Ishikawa (cell line): ENCODE data around the gene ZNF385D.

Experiments
- CEBPB ChIP-seq: IDR thresholded peaks from 2 replicates; pipeline ENCODE4 v1.6.1; 2012
- CREB1 ChIP-seq: IDR thresholded peaks from 2 replicates; pipeline ENCODE4 v1.6.1; 2012; ENCODE audit warnings: low read depth
- EGR1 ChIP-seq: IDR thresholded peaks from 2 replicates; pipeline ENCODE4 v1.6.1; 2012
- EP300 ChIP-seq: IDR thresholded peaks from 2 replicates; pipeline ENCODE4 v1.6.1; 2012; ENCODE audit warnings: borderline replicate concordance
- FOXM1 ChIP-seq: IDR thresholded peaks from 2 replicates; pipeline ENCODE4 v1.6.1; 2012; ENCODE audit warnings: low read depth, borderline replicate concordance
- NFIC ChIP-seq: IDR thresholded peaks from 2 replicates; pipeline ENCODE4 v1.6.1; 2012
- RAD21 ChIP-seq: IDR thresholded peaks from 2 replicates; pipeline ENCODE4 v1.6.1; 2012; ENCODE audit warnings: low read depth
- TAF1 ChIP-seq: IDR thresholded peaks from 2 replicates; pipeline ENCODE4 v1.6.1; 2012; ENCODE audit warnings: low read depth, mild to moderate bottlenecking
- TEAD4 ChIP-seq: IDR thresholded peaks from 2 replicates; pipeline ENCODE4 v1.6.1; 2012
- YY1 ChIP-seq: IDR thresholded peaks from 2 replicates; pipeline ENCODE4 v1.6.1; 2012; ENCODE audit warnings: low read depth
- ZBTB7A ChIP-seq: IDR thresholded peaks from 2 replicates; pipeline ENCODE4 v1.6.1; 2012; ENCODE audit warnings: low read depth
- TF ChIP-seq, protein P1 (sequence below): IDR thresholded peaks from 2 replicates; pipeline ENCODE4 v1.6.1; 2012
- TF ChIP-seq, protein P2 (sequence below): IDR thresholded peaks from 2 replicates; pipeline ENCODE4 v1.6.1; 2012
- TF ChIP-seq, protein P3 (sequence below): IDR thresholded peaks from 2 replicates; pipeline ENCODE4 v1.6.1; 2012; ENCODE audit warnings: low read depth, mild to moderate bottlenecking

DNA sequence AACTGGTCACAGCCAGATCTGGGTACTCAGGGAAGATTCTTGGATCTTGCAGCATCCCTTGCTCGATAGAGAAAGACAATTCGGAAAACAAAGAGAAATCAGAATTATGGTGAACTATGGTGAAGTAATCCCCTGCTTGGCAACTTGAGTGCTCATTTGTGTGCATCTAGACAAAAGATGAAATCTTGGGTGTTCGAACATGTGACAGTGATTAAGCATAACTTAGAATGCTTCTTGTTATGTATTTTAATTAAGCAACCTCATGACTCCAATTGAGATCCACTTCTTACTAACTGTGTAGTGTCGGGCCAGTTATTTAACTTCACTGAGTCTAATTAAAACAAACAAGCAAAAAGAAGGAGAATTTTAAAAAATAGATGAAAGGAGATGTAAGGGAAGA, 56.5 kb downstream of the ZNF385D start:
- TF ChIP-seq RAD21, result no peak
- TF ChIP-seq TEAD4, result no peak
- TF ChIP-seq CREB1, result no peak
- no peak for TF ChIP-seq EGR1
- TF ChIP-seq NFIC, result no peak
- no peak for TF ChIP-seq CEBPB
- no peak for TF ChIP-seq TAF1
- TF ChIP-seq, protein P1, sequence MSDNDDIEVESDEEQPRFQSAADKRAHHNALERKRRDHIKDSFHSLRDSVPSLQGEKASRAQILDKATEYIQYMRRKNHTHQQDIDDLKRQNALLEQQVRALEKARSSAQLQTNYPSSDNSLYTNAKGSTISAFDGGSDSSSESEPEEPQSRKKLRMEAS, result no peak
- TF ChIP-seq YY1, result no peak
- no peak for TF ChIP-seq ZBTB7A
- TF ChIP-seq, protein P2, sequence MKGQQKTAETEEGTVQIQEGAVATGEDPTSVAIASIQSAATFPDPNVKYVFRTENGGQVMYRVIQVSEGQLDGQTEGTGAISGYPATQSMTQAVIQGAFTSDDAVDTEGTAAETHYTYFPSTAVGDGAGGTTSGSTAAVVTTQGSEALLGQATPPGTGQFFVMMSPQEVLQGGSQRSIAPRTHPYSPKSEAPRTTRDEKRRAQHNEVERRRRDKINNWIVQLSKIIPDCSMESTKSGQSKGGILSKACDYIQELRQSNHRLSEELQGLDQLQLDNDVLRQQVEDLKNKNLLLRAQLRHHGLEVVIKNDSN, result no peak
- TF ChIP-seq, protein P3, sequence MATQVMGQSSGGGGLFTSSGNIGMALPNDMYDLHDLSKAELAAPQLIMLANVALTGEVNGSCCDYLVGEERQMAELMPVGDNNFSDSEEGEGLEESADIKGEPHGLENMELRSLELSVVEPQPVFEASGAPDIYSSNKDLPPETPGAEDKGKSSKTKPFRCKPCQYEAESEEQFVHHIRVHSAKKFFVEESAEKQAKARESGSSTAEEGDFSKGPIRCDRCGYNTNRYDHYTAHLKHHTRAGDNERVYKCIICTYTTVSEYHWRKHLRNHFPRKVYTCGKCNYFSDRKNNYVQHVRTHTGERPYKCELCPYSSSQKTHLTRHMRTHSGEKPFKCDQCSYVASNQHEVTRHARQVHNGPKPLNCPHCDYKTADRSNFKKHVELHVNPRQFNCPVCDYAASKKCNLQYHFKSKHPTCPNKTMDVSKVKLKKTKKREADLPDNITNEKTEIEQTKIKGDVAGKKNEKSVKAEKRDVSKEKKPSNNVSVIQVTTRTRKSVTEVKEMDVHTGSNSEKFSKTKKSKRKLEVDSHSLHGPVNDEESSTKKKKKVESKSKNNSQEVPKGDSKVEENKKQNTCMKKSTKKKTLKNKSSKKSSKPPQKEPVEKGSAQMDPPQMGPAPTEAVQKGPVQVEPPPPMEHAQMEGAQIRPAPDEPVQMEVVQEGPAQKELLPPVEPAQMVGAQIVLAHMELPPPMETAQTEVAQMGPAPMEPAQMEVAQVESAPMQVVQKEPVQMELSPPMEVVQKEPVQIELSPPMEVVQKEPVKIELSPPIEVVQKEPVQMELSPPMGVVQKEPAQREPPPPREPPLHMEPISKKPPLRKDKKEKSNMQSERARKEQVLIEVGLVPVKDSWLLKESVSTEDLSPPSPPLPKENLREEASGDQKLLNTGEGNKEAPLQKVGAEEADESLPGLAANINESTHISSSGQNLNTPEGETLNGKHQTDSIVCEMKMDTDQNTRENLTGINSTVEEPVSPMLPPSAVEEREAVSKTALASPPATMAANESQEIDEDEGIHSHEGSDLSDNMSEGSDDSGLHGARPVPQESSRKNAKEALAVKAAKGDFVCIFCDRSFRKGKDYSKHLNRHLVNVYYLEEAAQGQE, result no peak
- no peak for TF ChIP-seq EP300
- TF ChIP-seq FOXM1, result no peak
